GM23248 (cell line): ENCODE measurements around the gene FOXR2. TPM values are rescaled to one million over a fixed set of nuclear protein-coding genes. Genes with fewer than 3 reads are reported as not detected.

Experiments used
- DNase-seq: peaks from one replicate; pipeline ENCODE4 v3.0.0-alpha.2; 2015
- H2AFZ ChIP-seq: fragments of 200-600 bp; sonication (generic); 2 replicates; pipeline ENCODE4 v1.6.1; 2016; ENCODE audit warnings: antibody characterized with exemption
- H3F3A ChIP-seq: fragments of 200-600 bp; sonication (generic); 2 replicates; pipeline ENCODE4 v1.6.1; 2016; ENCODE audit warnings: mild to moderate bottlenecking, antibody characterized with exemption, mixed run types; ENCODE audit not compliant: insufficient read depth
- H3K27ac ChIP-seq: fragments of 200-600 bp; sonication (generic); 2 replicates; pipeline ENCODE4 v1.5.1; 2016; ENCODE audit warnings: mild to moderate bottlenecking
- H3K27me3 ChIP-seq: fragments of 200-600 bp; sonication (generic); replicated peaks from 2 replicates; pipeline ENCODE4 v1.6.1; 2016; ENCODE audit warnings: mild to moderate bottlenecking; ENCODE audit not compliant: insufficient read depth
- H3K36me3 ChIP-seq: fragments of 200-600 bp; sonication (generic); 2 replicates; pipeline ENCODE4 v1.6.1; 2016; ENCODE audit warnings: low read depth, mild to moderate bottlenecking
- H3K4me1 ChIP-seq: fragments of 200-600 bp; sonication (generic); 2 replicates; pipeline ENCODE4 v1.6.1; 2016; ENCODE audit warnings: mild to moderate bottlenecking; ENCODE audit not compliant: insufficient read depth
- H3K4me2 ChIP-seq: fragments of 200-600 bp; sonication (generic); one replicate; pipeline ENCODE4 v1.6.1; 2016; ENCODE audit warnings: mild to moderate bottlenecking; ENCODE audit not compliant: unreplicated experiment
- H3K4me3 ChIP-seq: fragments of 200-600 bp; sonication (generic); 2 replicates; pipeline ENCODE4 v1.5.1; 2016; ENCODE audit warnings: mild to moderate bottlenecking
- H3K79me2 ChIP-seq: fragments of 200-600 bp; sonication (generic); 2 replicates; pipeline ENCODE4 v1.6.1; 2016; ENCODE audit warnings: mild to moderate bottlenecking; ENCODE audit not compliant: insufficient read depth
- H3K9ac ChIP-seq: fragments of 200-600 bp; sonication (generic); 2 replicates; pipeline ENCODE4 v1.6.1; 2016; ENCODE audit warnings: mild to moderate bottlenecking
- H3K9me2 ChIP-seq: fragments of 200-600 bp; sonication (generic); 2 replicates; pipeline ENCODE4 v1.6.1; 2016; ENCODE audit warnings: mixed run types, mild to moderate bottlenecking, moderate library complexity; ENCODE audit not compliant: insufficient read depth
- H3K9me3 ChIP-seq: fragments of 200-600 bp; sonication (generic); one replicate; pipeline ENCODE4 v1.6.1; 2017; ENCODE audit warnings: low read depth
- H4K20me1 ChIP-seq: fragments of 200-600 bp; sonication (generic); 2 replicates; pipeline ENCODE4 v1.6.0; 2016; ENCODE audit not compliant: insufficient read depth
- EZH2 ChIP-seq: fragments of 200-600 bp; sonication (generic); IDR thresholded peaks from 2 replicates; pipeline ENCODE4 v1.6.1; 2018; ENCODE audit warnings: antibody characterized with exemption, mild to moderate bottlenecking; ENCODE audit not compliant: insufficient read depth, poor library complexity, severe bottlenecking
- EZH2phosphoT487 ChIP-seq: fragments of 200-600 bp; sonication (generic); IDR thresholded peaks from 2 replicates; pipeline ENCODE4 v1.6.1; 2018; ENCODE audit warnings: antibody characterized with exemption, moderate library complexity, mild to moderate bottlenecking, low read depth; ENCODE audit not compliant: insufficient read depth
- WGBS, 2 experiments: methylation state at CpG; one replicate each; pipeline ENCODE4 v1.1.6; 2015 to 2017; ENCODE audit warnings: low lambda C conversion rate in 2 of 2, low coverage in 1 of 2; ENCODE audit errors: missing lambda C conversion rate in 2 of 2; 5-methylcytosine and 5-hydroxymethylcytosine counted together
- in situ Hi-C: fragments of 300-500 bp; cut with MboI; formaldehyde crosslinking; loops from 2 replicates; pipeline ENCODE4 v1.15.0; 2020
- polyA plus RNA-seq: library from polyadenylated mRNA; unstranded; fragments of >200 nt; fragmentation: Nextera tagmentation; extraction: Ambion mirVana; gene quantifications from 2 replicates; pipeline ENCODE4 v1.2.1, GENCODE V29; 2016
- total RNA-seq: library from RNA; depleted of rRNA; stranded (reverse); fragments of >200 nt; shearing (Covaris generic); gene quantifications from 2 replicates; pipeline ENCODE4 v1.2.3, GENCODE V29; 2014; rRNA removed

The FOXR2 gene
- not detected in 2 replicates for total RNA-seq
- not detected in 2 replicates for polyA plus RNA-seq

- no peak within 1 kb of the TSS for H3K27ac ChIP-seq
- no peak within 1 kb of the TSS for H2AFZ ChIP-seq
- no peaks in the 10 kb centered on the region for H3K36me3 ChIP-seq
- no peaks in the 10 kb centered on the region for H4K20me1 ChIP-seq
- no peaks in the 10 kb centered on the region for H3K27me3 ChIP-seq
- H3K9ac ChIP-seq, result no peak within 1 kb of the TSS
- no peak within 1 kb of the TSS for H3K4me2 ChIP-seq
- H3F3A ChIP-seq, result no peaks in the 10 kb centered on the region
- H3K79me2 ChIP-seq, result no peaks in the 10 kb centered on the region
- in situ Hi-C loops, result no loop called here
- no peak within 1 kb of the TSS for H3K4me3 ChIP-seq
- H3K4me1 ChIP-seq, result no peaks in the 10 kb centered on the region
- H3K9me3 ChIP-seq, result no peaks in the 10 kb centered on the region
- DNase-seq, result no peak
- 33 to 67% methylated on average over 1 of the region's 1 CpG for WGBS, 2 experiments
- no peaks in the 10 kb centered on the region for H3K9me2 ChIP-seq
- TF ChIP-seq EZH2 (no peak), EZH2phosphoT487 (no peak)
Observed at GRCh38 chrX:55623100-55623499, at the start of gene FOXR2. Gene FOXR2, plus strand, starts transcription at chrX:55623400. Its CDS starts 312 bp downstream, at chrX:55623712.

DNA sequence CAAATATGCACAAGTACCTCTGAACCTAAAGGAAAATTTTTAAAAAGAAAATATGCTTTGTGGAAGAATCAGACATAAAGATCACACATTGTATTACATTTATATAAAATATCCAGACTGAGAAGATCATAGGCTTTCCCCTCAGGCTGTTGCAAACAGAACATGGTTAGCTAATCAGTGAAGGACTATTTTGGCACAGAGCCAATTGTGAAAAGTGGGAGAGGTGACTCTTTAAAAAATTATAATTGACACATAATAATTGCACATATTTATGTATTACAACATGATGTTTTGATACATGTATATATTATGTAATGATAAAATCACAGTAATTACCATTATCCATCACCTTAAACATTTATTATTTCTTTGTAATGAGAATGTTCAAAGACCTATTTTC, 44.1 kb upstream of the FOXR2 start:
- Histone ChIP-seq H3K4me1 (no peaks in the 10 kb centered on the region), H3K9me2 (no peaks in the 10 kb centered on the region), H4K20me1 (no peaks in the 10 kb centered on the region), H3K4me2 (no peak overlapping the region), H3K27me3 (no peaks in the 10 kb centered on the region), H3K27ac (no peak overlapping the region), H3K9me3 (no peaks in the 10 kb centered on the region), H3K4me3 (no peak overlapping the region), H3K79me2 (no peaks in the 10 kb centered on the region), H3K36me3 (no peaks in the 10 kb centered on the region), H2AFZ (no peak overlapping the region), H3F3A (no peaks in the 10 kb centered on the region), H3K9ac (no peak overlapping the region)
- no peak for DNase-seq
- TF ChIP-seq EZH2phosphoT487, result no peak
- TF ChIP-seq EZH2, result no peak
- in situ Hi-C loops, result no loop called here

DNA sequence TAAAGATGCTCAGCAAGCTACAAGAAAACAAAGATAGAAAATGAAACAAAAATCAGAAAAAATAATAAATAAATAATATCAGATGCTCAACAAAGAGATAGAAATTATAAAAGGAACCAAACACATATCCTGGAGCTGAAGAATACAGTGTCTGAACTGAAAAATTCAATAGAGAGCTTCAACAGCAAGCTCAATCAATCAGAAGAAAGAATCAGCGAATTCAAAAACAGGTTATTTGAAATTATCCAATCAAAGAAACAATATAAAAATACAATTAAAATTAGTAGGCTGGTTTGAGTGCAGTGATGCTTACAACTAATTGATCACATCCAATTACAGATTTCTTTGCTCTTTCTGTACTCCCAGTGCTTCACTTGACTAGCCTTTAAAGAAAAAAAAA, 40.8 kb upstream of the FOXR2 start:
- Histone ChIP-seq H3K36me3 (no peaks in the 10 kb centered on the region), H3K9me3 (no peaks in the 10 kb centered on the region), H3K79me2 (no peaks in the 10 kb centered on the region), H3K27ac (no peak overlapping the region), H3K4me1 (no peaks in the 10 kb centered on the region), H4K20me1 (no peaks in the 10 kb centered on the region), H3K9me2 (no peaks in the 10 kb centered on the region), H3F3A (no peaks in the 10 kb centered on the region), H3K9ac (no peak overlapping the region), H3K4me2 (no peak overlapping the region), H3K27me3 (no peaks in the 10 kb centered on the region), H2AFZ (no peak overlapping the region), H3K4me3 (no peak overlapping the region)
- WGBS, 2 experiments, result 5 to 29% methylated on average over 1 of the region's 1 CpG
- no peak for DNase-seq
- TF ChIP-seq EZH2 (no peak), EZH2phosphoT487 (no peak)
- in situ Hi-C loops, result no loop called here

- Histone ChIP-seq H3K9ac (no peak overlapping the region), H3K9me3 (no peaks in the 10 kb centered on the region), H2AFZ (no peak overlapping the region), H3K9me2 (no peaks in the 10 kb centered on the region), H3K4me3 (no peak overlapping the region), H3K79me2 (no peaks in the 10 kb centered on the region), H4K20me1 (no peaks in the 10 kb centered on the region), H3K27ac (no peak overlapping the region), H3K36me3 (no peaks in the 10 kb centered on the region), H3K27me3 (no peaks in the 10 kb centered on the region), H3K4me2 (no peak overlapping the region), H3F3A (no peaks in the 10 kb centered on the region), H3K4me1 (no peaks in the 10 kb centered on the region)
- no peak for DNase-seq
- no peak for TF ChIP-seq EZH2
- TF ChIP-seq EZH2phosphoT487, result no peak
- WGBS, 2 experiments, result 26 to 34% methylated on average over 5 of the region's 5 CpGs
- in situ Hi-C loops, result no loop called here
Observed at GRCh38 chrX:55593296-55593695, 29.9 kb upstream of the FOXR2 start.

GRCh38 chrX:55593756-55594257, 29.4 kb upstream of the FOXR2 start:
- Histone ChIP-seq H4K20me1 (no peaks in the 10 kb centered on the region), H3K36me3 (no peaks in the 10 kb centered on the region), H3K4me1 (no peaks in the 10 kb centered on the region), H3K4me3 (no peak overlapping the region), H3K9me2 (no peaks in the 10 kb centered on the region), H3K27me3 (no peaks in the 10 kb centered on the region), H3K9me3 (no peaks in the 10 kb centered on the region), H3K79me2 (no peaks in the 10 kb centered on the region), H3K4me2 (no peak overlapping the region), H3K27ac (no peak overlapping the region), H2AFZ (no peak overlapping the region), H3K9ac (no peak overlapping the region), H3F3A (no peaks in the 10 kb centered on the region)
- TF ChIP-seq EZH2phosphoT487, result no peak
- no peak for TF ChIP-seq EZH2
- in situ Hi-C loops, result no loop called here
- DNase-seq, result no peak
- 69 to 73% methylated on average over 11 to 13 of the region's 13 CpGs for WGBS, 2 experiments
